Osteoblast (primary cell): Measurements from ENCODE around the gene MED10. TPM values are rescaled to one million over a fixed set of nuclear protein-coding genes. Genes with fewer than 3 reads are reported as not detected.

ENCODE experiments used
- DNase-seq: peaks from one replicate; pipeline ENCODE4 v3.0.0; 2011; ENCODE audit warnings: low spot score, mixed read lengths; ENCODE audit not compliant: insufficient read length; ENCODE audit errors: missing footprints
- H2AFZ ChIP-seq: 2 replicates; pipeline ENCODE4 v1.6.0; 2011; ENCODE audit warnings: mild to moderate bottlenecking, low read length
- H3K27ac ChIP-seq: 2 replicates; pipeline ENCODE4 v1.5.1; 2011; ENCODE audit warnings: mild to moderate bottlenecking, low read depth, low read length, moderate library complexity
- H3K27me3 ChIP-seq: 2 replicates; pipeline ENCODE4 v1.6.0; 2012; ENCODE audit warnings: mild to moderate bottlenecking, control low read depth, inconsistent platforms, low read length, moderate library complexity; ENCODE audit not compliant: insufficient read depth
- H3K36me3 ChIP-seq: 2 replicates; pipeline ENCODE4 v1.5.1; 2011; ENCODE audit warnings: mild to moderate bottlenecking, low read length, control low read depth, moderate library complexity; ENCODE audit not compliant: insufficient read depth
- H3K4me1 ChIP-seq: 2 replicates; pipeline ENCODE4 v1.5.1; 2011; ENCODE audit warnings: mild to moderate bottlenecking, low read length, control low read depth, moderate library complexity; ENCODE audit not compliant: insufficient read depth
- H3K4me2 ChIP-seq: 2 replicates; pipeline ENCODE4 v1.6.0; 2011; ENCODE audit warnings: mild to moderate bottlenecking, low read length; ENCODE audit not compliant: insufficient read depth
- H3K4me3 ChIP-seq: fragments of 200-600 bp; sonication (generic); 3 replicates; pipeline ENCODE4 v1.5.1; 2012; ENCODE audit warnings: mild to moderate bottlenecking, low read length, inconsistent platforms; ENCODE audit not compliant: insufficient read depth
- H3K79me2 ChIP-seq: 2 replicates; pipeline ENCODE4 v1.6.0; 2012; ENCODE audit warnings: mild to moderate bottlenecking, low read length, control low read depth, inconsistent platforms; ENCODE audit not compliant: insufficient read depth
- H3K9me3 ChIP-seq: 2 replicates; pipeline ENCODE4 v1.5.1; 2011; ENCODE audit warnings: low read depth, low read length, control low read depth
- H4K20me1 ChIP-seq: 2 replicates; pipeline ENCODE4 v1.6.0; 2012; ENCODE audit warnings: mild to moderate bottlenecking, low read length, control low read depth; ENCODE audit not compliant: insufficient read depth
- CTCF ChIP-seq: IDR thresholded peaks from 2 replicates; pipeline ENCODE4 v1.5.1; 2011; ENCODE audit warnings: mild to moderate bottlenecking, low read depth, low read length, moderate library complexity; ENCODE audit errors: extremely low read depth
- total RNA-seq: library from RNA; depleted of rRNA; stranded (reverse); fragments of >200 nt; gene quantifications from 2 replicates; pipeline ENCODE4 v1.2.3, GENCODE V29; 2012

MED10 gene
- total RNA-seq, 1 donor: 13.4 TPM

- no peak for TF ChIP-seq CTCF
- no peak overlapping the region for H3K4me2 ChIP-seq
These were observed 29.9 kb upstream of the MED10 start for GRCh38 chr5:6408260-6408596.

GRCh38 chr5:6407558-6408259, 29.4 kb upstream of the MED10 start:
- no peak for DNase-seq
- Histone ChIP-seq H3K9me3 (no peaks in the 10 kb centered on the region), H3K27me3 (no peaks in the 10 kb centered on the region), H3K27ac (no peak overlapping the region), H3K4me1 (no peaks in the 10 kb centered on the region), H2AFZ (no peak overlapping the region), H4K20me1 (no peaks in the 10 kb centered on the region), H3K4me3 (no peak overlapping the region), H3K4me2 (no peak overlapping the region), H3K79me2 (no peaks in the 10 kb centered on the region), H3K36me3 (no peaks in the 10 kb centered on the region)
- no peak for TF ChIP-seq CTCF

More at GRCh38 chr5:6408260-6408596, 29.9 kb upstream of the MED10 start:
- H3K27ac ChIP-seq: no peak overlapping the region
- no peak overlapping the region for H3K4me3 ChIP-seq
- H4K20me1 ChIP-seq: no peaks in the 10 kb centered on the region
- H3K4me1 ChIP-seq: no peaks in the 10 kb centered on the region
- H2AFZ ChIP-seq: no peak overlapping the region
- no peaks in the 10 kb centered on the region for H3K36me3 ChIP-seq
- H3K9me3 ChIP-seq: no peaks in the 10 kb centered on the region
- no peaks in the 10 kb centered on the region for H3K27me3 ChIP-seq
- no peaks in the 10 kb centered on the region for H3K79me2 ChIP-seq
- no peak for DNase-seq

- TF ChIP-seq CTCF: no peak
- Histone ChIP-seq H4K20me1 (no peaks in the 10 kb centered on the region), H3K36me3 (no peaks in the 10 kb centered on the region), H3K4me1 (no peaks in the 10 kb centered on the region), H2AFZ (no peak overlapping the region), H3K4me3 (no peak overlapping the region), H3K9me3 (no peaks in the 10 kb centered on the region), H3K4me2 (no peak overlapping the region), H3K27ac (no peak overlapping the region), H3K27me3 (peaks cover 5% of the 10 kb centered on the region), H3K79me2 (no peaks in the 10 kb centered on the region)
- DNase-seq: no peak
These were observed 27.2 kb upstream of the MED10 start for GRCh38 chr5:6405591-6405990.

- Histone ChIP-seq H3K4me1 (no peaks in the 10 kb centered on the region), H4K20me1 (no peaks in the 10 kb centered on the region), H3K9me3 (no peaks in the 10 kb centered on the region), H3K27ac (no peak overlapping the region), H3K4me3 (no peak overlapping the region), H3K4me2 (no peak overlapping the region), H3K79me2 (no peaks in the 10 kb centered on the region), H3K27me3 (peaks cover 5% of the 10 kb centered on the region), H3K36me3 (no peaks in the 10 kb centered on the region), H2AFZ (no peak overlapping the region)
- TF ChIP-seq CTCF: no peak
- no peak for DNase-seq
These were observed 25.8 kb upstream of the MED10 start for GRCh38 chr5:6404129-6404528.
